Uterus (tissue), 2 donors: ENCODE measurements around the gene ERICH6.

Experiments used
- POLR2A ChIP-seq, 2 donors: fragments of 450-650 bp; IDR thresholded peaks; one replicate each; pipeline ENCODE4 v1.6.1; 2016; ENCODE audit warnings: antibody characterized with exemption in 2 of 2, mild to moderate bottlenecking in 1 of 2, moderate library complexity in 1 of 2
- TF ChIP-seq, protein P1 (sequence below), 4 experiments: fragments of 200-600 bp in 2 of 4; fragments of 450-650 bp in 2 of 4; sonication (generic) in 2 of 4; IDR thresholded peaks; one replicate each; pipeline ENCODE4 v1.5.1; 2016 to 2019; ENCODE audit warnings: antibody characterized with exemption in 4 of 4, mild to moderate bottlenecking in 2 of 4, moderate library complexity in 1 of 4

DNA sequence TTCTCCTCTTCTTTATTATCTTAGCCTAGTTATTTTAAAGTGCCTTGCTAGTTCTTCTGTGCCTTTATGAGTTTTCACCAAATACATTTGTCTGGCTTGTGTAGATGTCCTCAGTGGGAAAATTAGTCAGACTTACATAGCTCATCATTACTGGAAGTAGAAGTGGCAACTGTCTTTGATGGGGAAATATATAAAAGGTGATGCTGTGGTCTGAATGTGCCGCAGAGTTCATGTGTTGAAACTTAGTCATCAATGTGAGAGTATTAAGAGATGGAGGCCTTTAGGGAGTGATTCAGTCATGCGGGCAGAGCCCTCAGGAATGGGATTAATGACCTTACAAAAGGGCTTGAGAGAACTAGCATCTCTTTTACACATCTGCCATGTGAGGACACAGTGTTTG, 6.4 kb upstream of the ERICH6 start:
- TF ChIP-seq, protein P1, sequence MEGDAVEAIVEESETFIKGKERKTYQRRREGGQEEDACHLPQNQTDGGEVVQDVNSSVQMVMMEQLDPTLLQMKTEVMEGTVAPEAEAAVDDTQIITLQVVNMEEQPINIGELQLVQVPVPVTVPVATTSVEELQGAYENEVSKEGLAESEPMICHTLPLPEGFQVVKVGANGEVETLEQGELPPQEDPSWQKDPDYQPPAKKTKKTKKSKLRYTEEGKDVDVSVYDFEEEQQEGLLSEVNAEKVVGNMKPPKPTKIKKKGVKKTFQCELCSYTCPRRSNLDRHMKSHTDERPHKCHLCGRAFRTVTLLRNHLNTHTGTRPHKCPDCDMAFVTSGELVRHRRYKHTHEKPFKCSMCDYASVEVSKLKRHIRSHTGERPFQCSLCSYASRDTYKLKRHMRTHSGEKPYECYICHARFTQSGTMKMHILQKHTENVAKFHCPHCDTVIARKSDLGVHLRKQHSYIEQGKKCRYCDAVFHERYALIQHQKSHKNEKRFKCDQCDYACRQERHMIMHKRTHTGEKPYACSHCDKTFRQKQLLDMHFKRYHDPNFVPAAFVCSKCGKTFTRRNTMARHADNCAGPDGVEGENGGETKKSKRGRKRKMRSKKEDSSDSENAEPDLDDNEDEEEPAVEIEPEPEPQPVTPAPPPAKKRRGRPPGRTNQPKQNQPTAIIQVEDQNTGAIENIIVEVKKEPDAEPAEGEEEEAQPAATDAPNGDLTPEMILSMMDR (IDR thresholded peaks at IDR 0.05): no peak
- no peak for TF ChIP-seq POLR2A (IDR thresholded peaks at IDR 0.05)
